Measurements from ENCODE around the gene HCAR1. TPM values are rescaled to one million over a fixed set of nuclear protein-coding genes. Genes with fewer than 3 reads are reported as not detected.
"Not testable (repeated sequence)": the region's sequence is repeated elsewhere in the genome, so short reads cannot be mapped to it uniquely, and the experiment has no call there.

Gene HCAR1
- total RNA-seq, 1 experiment from 2014 or later: 0.31 TPM

DNA sequence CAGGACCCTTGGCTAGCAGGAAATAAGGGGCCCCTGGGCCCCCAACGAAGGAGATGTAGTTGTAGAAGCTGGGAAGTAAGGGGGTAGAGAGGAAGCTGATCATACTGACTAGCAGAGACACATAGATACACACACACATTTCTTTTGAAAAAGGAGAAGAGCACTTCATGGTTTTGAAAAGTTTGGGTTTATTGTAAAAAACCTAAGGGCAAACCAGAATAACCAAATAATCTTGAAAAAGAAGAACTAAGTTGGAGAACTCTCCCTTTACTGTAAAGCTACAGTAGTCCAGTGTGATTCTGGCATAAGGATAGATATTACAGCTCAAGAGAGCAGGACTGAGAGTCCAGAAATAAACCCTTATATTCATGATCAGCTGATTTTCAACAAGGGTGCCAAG is 8.3 kb downstream of the HCAR1 start:
- H3K4me3 ChIP-seq (ENCODE audit: low read depth in 2 of 2, low read length in 2 of 2): no peak overlapping the region
- no peaks in the 10 kb centered on the region for H3K36me3 ChIP-seq (ENCODE audit: control insufficient read depth, insufficient read depth, low read length)
- intact Hi-C loops (cut with micrococcal nuclease; ENCODE audit: unreplicated experiment) (no loop called here), in situ Hi-C loops (cut with HindIII; ENCODE audit: low pct_unique_long_range_greater_than_20kb, low sequenced_read_pairs) (no loop called here)
- ChIA-PET CTCF (no interaction called here), POLR2A (no interaction called here)
- H3K9me3 ChIP-seq (ENCODE audit: control insufficient read depth, insufficient read depth, low read depth, low read length): no peaks in the 10 kb centered on the region
- DNase-seq (ENCODE audit: low read depth, low spot score): no peak
- no peaks in the 10 kb centered on the region for H3K4me1 ChIP-seq (ENCODE audit: control insufficient read depth, insufficient read depth, low read length)
- no TSS peak for BruUV-seq (replicated peaks)
- TF ChIP-seq SIN3A (IDR thresholded peaks at IDR 0.05; ENCODE audit: borderline replicate concordance, insufficient read depth, low read depth, low read length) (no peak), TCF7L2 (IDR thresholded peaks at IDR 0.05; ENCODE audit: low read depth, low read length) (no peak), POLR2AphosphoS5 (IDR thresholded peaks at IDR 0.05; ENCODE audit: low read depth, low read length) (no peak)
- TF ChIP-seq, protein P1, sequence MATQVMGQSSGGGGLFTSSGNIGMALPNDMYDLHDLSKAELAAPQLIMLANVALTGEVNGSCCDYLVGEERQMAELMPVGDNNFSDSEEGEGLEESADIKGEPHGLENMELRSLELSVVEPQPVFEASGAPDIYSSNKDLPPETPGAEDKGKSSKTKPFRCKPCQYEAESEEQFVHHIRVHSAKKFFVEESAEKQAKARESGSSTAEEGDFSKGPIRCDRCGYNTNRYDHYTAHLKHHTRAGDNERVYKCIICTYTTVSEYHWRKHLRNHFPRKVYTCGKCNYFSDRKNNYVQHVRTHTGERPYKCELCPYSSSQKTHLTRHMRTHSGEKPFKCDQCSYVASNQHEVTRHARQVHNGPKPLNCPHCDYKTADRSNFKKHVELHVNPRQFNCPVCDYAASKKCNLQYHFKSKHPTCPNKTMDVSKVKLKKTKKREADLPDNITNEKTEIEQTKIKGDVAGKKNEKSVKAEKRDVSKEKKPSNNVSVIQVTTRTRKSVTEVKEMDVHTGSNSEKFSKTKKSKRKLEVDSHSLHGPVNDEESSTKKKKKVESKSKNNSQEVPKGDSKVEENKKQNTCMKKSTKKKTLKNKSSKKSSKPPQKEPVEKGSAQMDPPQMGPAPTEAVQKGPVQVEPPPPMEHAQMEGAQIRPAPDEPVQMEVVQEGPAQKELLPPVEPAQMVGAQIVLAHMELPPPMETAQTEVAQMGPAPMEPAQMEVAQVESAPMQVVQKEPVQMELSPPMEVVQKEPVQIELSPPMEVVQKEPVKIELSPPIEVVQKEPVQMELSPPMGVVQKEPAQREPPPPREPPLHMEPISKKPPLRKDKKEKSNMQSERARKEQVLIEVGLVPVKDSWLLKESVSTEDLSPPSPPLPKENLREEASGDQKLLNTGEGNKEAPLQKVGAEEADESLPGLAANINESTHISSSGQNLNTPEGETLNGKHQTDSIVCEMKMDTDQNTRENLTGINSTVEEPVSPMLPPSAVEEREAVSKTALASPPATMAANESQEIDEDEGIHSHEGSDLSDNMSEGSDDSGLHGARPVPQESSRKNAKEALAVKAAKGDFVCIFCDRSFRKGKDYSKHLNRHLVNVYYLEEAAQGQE (IDR thresholded peaks at IDR 0.05; ENCODE audit: insufficient read depth in 1 of 2, low read depth in 2 of 2, low read length in 1 of 2): no peak
- TF ChIP-seq, protein P2, sequence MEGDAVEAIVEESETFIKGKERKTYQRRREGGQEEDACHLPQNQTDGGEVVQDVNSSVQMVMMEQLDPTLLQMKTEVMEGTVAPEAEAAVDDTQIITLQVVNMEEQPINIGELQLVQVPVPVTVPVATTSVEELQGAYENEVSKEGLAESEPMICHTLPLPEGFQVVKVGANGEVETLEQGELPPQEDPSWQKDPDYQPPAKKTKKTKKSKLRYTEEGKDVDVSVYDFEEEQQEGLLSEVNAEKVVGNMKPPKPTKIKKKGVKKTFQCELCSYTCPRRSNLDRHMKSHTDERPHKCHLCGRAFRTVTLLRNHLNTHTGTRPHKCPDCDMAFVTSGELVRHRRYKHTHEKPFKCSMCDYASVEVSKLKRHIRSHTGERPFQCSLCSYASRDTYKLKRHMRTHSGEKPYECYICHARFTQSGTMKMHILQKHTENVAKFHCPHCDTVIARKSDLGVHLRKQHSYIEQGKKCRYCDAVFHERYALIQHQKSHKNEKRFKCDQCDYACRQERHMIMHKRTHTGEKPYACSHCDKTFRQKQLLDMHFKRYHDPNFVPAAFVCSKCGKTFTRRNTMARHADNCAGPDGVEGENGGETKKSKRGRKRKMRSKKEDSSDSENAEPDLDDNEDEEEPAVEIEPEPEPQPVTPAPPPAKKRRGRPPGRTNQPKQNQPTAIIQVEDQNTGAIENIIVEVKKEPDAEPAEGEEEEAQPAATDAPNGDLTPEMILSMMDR (IDR thresholded peaks at IDR 0.05): no peak
- no peaks in the 10 kb centered on the region for H3K27me3 ChIP-seq (ENCODE audit: control insufficient read depth, insufficient read depth, low read length)
- no peak overlapping the region for H3K27ac ChIP-seq (ENCODE audit: low read length)
- ATAC-seq: no peak

DNA sequence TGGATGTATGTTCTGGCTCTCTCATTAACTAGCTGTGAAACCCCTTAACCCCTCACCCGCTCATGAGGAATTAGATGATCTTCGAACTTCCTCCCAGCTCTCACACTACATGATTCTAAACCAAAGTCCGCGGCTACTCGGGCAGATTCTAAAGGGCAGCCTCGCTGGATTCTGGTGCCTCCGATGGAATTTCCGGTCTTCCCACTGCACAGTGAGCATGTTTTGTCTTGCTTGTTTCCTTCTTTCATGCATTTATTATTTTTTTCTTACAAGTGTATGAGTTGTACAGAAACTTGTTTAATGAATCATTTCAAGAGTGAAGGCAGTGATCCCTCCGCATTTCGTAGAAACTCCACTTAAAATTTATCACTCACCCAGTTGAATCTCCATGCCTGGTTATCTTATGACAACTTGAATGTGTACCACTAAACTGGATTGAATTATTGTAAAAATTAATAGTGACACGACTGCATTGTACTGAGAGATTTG is 9.5 kb downstream of the HCAR1 start:
- Histone ChIP-seq H3K4me1 (ENCODE audit: control insufficient read depth, insufficient read depth, low read length) (no peaks in the 10 kb centered on the region), H3K4me3 (ENCODE audit: low read depth in 2 of 2, low read length in 2 of 2) (no peak overlapping the region), H3K36me3 (ENCODE audit: control insufficient read depth, insufficient read depth, low read length) (no peaks in the 10 kb centered on the region), H3K27ac (ENCODE audit: low read length) (no peak overlapping the region), H3K9me3 (ENCODE audit: control insufficient read depth, insufficient read depth, low read depth, low read length) (no peaks in the 10 kb centered on the region), H3K27me3 (ENCODE audit: control insufficient read depth, insufficient read depth, low read length) (no peaks in the 10 kb centered on the region)
- intact Hi-C loops (cut with micrococcal nuclease; ENCODE audit: unreplicated experiment): no loop called here
- TF ChIP-seq TCF7L2 (IDR thresholded peaks at IDR 0.05; ENCODE audit: low read depth, low read length) (no peak), POLR2AphosphoS5 (IDR thresholded peaks at IDR 0.05; ENCODE audit: low read depth, low read length) (no peak), SIN3A (IDR thresholded peaks at IDR 0.05; ENCODE audit: borderline replicate concordance, insufficient read depth, low read depth, low read length) (no peak)
- TF ChIP-seq, protein P1 (IDR thresholded peaks at IDR 0.05; ENCODE audit: insufficient read depth in 1 of 2, low read depth in 2 of 2, low read length in 1 of 2): no peak
- TF ChIP-seq, protein P2 (IDR thresholded peaks at IDR 0.05): no peak
- ChIA-PET CTCF (no interaction called here), POLR2A (no interaction called here)
- in situ Hi-C loops (cut with HindIII; ENCODE audit: low pct_unique_long_range_greater_than_20kb, low sequenced_read_pairs): no loop called here
- no peak for DNase-seq (ENCODE audit: low read depth, low spot score)
- no TSS peak for BruUV-seq (replicated peaks)
- no peak for ATAC-seq

DNA sequence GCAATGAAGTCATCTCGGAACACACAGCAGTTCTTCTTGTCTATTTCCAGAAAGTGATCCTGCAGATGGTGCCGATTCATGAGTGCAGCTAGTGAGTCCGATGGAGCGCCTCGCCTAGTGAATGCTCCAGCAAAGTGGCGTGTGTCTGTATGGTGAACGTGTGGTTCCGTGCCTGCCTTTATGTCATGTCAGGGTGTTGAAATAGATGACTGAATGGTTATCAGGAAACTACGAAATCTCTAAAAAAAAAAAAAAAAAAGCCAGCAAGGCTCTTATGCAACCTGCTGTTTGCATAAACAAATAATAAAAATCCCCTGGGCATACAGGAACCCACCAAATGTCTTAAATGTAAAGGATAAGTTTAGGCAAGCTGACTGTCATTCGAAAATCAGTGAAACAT is 14.0 kb downstream of the HCAR1 start, which contains the start of gene HCAR3:
Gene HCAR3, minus strand, starts transcription at position 154 of the 400 bp plus-strand sequence. Its CDS starts 74 bp downstream, at position 80.
- in situ Hi-C loops (cut with HindIII; ENCODE audit: low pct_unique_long_range_greater_than_20kb, low sequenced_read_pairs); H3K4me3 ChIP-seq (ENCODE audit: low read depth in 2 of 2, low read length in 2 of 2); intact Hi-C loops (cut with micrococcal nuclease; ENCODE audit: unreplicated experiment); H3K27me3 ChIP-seq (ENCODE audit: control insufficient read depth, insufficient read depth, low read length); H3K4me1 ChIP-seq (ENCODE audit: control insufficient read depth, insufficient read depth, low read length); CTCF ChIA-PET; BruUV-seq (replicated peaks); H3K27ac ChIP-seq (ENCODE audit: low read length); DNase-seq (ENCODE audit: low read depth, low spot score); ATAC-seq; H3K9me3 ChIP-seq (ENCODE audit: control insufficient read depth, insufficient read depth, low read depth, low read length); H3K36me3 ChIP-seq (ENCODE audit: control insufficient read depth, insufficient read depth, low read length); POLR2A ChIA-PET: not testable (repeated sequence)

DNA sequence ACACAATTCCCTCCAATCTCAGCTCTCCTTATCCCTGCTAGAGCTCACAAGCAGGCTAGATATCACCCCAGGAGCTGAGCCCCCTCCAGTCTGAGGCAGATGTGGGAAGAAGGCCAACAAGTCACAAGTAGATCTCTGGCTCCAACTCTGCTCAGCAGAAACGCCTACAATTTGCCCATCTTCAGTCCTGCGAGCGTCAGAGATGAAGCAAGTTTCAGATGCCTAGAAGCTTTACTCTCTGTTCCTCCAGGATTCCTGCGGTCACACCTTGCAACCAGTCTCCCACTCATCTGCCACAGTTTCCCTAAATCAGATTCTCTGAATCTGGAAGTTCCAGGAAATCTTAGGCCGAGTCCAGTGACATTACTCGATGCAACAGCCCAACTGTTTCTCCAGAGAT is 15.4 kb downstream of the HCAR1 start:
- intact Hi-C loops (cut with micrococcal nuclease; ENCODE audit: unreplicated experiment); H3K27me3 ChIP-seq (ENCODE audit: control insufficient read depth, insufficient read depth, low read length); in situ Hi-C loops (cut with HindIII; ENCODE audit: low pct_unique_long_range_greater_than_20kb, low sequenced_read_pairs); ATAC-seq; POLR2A ChIA-PET; BruUV-seq (replicated peaks); H3K27ac ChIP-seq (ENCODE audit: low read length); H3K9me3 ChIP-seq (ENCODE audit: control insufficient read depth, insufficient read depth, low read depth, low read length); H3K36me3 ChIP-seq (ENCODE audit: control insufficient read depth, insufficient read depth, low read length); H3K4me1 ChIP-seq (ENCODE audit: control insufficient read depth, insufficient read depth, low read length); H3K4me3 ChIP-seq (ENCODE audit: low read depth in 2 of 2, low read length in 2 of 2); CTCF ChIA-PET; DNase-seq (ENCODE audit: low read depth, low spot score): not testable (repeated sequence)
